Measurements from ENCODE around the gene NFKBIE.

The NFKBIE gene

DNA sequence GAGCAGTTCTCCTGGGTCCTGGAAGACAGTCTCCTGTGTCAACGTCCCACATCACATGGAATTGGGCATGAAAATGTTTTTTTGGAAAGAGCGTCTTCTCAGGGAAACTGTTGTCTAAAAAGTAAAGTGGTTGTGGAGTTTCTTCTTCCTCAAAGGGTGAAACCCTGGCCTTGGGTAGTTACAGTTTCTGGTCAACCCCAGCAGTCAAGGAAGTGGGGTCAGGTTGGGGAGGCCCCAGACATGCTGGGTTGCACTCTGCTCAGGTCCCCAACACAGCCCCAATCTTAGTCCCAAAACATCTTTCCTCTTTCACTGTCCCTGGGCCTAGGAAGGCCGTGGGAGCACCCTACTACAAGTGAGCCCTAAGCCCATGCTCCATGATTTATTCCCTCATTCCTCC is 996 bp upstream of the NFKBIE start:
- H3K9me3 ChIP-seq (ENCODE audit: insufficient read depth, low read depth, low read length) = no peaks in the 10 kb centered on the region
- no peak for TF ChIP-seq EZH2phosphoT487 (IDR thresholded peaks at IDR 0.05; ENCODE audit: borderline replicate concordance)
- TF ChIP-seq, protein P1, sequence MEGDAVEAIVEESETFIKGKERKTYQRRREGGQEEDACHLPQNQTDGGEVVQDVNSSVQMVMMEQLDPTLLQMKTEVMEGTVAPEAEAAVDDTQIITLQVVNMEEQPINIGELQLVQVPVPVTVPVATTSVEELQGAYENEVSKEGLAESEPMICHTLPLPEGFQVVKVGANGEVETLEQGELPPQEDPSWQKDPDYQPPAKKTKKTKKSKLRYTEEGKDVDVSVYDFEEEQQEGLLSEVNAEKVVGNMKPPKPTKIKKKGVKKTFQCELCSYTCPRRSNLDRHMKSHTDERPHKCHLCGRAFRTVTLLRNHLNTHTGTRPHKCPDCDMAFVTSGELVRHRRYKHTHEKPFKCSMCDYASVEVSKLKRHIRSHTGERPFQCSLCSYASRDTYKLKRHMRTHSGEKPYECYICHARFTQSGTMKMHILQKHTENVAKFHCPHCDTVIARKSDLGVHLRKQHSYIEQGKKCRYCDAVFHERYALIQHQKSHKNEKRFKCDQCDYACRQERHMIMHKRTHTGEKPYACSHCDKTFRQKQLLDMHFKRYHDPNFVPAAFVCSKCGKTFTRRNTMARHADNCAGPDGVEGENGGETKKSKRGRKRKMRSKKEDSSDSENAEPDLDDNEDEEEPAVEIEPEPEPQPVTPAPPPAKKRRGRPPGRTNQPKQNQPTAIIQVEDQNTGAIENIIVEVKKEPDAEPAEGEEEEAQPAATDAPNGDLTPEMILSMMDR (conservative IDR thresholded peaks at IDR 0.05; ENCODE audit: low read length) = no peak
- H2AFZ ChIP-seq (ENCODE audit: low read length) = no peak overlapping the region
- H3K4me2 ChIP-seq (ENCODE audit: low read depth, low read length, poor library complexity, severe bottlenecking) = no peak overlapping the region
- peaks cover 36% of the 10 kb centered on the region for H3K79me2 ChIP-seq (ENCODE audit: insufficient read depth, low read length)
- no peak overlapping the region for H3K9ac ChIP-seq (ENCODE audit: low read depth, low read length, poor library complexity, severe bottlenecking)
- no peaks in the 10 kb centered on the region for H3K9me2 ChIP-seq (replicated peaks; ENCODE audit: low read depth, low read length)
- H3K4me3 ChIP-seq (ENCODE audit: low read length, poor library complexity, severe bottlenecking) = no peak overlapping the region
- peaks cover 18% of the 10 kb centered on the region for H4K20me1 ChIP-seq (ENCODE audit: insufficient read depth, low read length, poor library complexity, severe bottlenecking)
- peaks cover 45% of the 10 kb centered on the region for H3K4me1 ChIP-seq (ENCODE audit: insufficient read depth, low read length, poor library complexity, severe bottlenecking)
- no peaks in the 10 kb centered on the region for H3F3A ChIP-seq (ENCODE audit: low read depth)
- H3K36me3 ChIP-seq (ENCODE audit: insufficient read depth, low read length) = no peaks in the 10 kb centered on the region
- no peaks in the 10 kb centered on the region for H3K27me3 ChIP-seq (ENCODE audit: insufficient read depth, low read length, poor library complexity, severe bottlenecking)

GRCh38 chr6:44265722-44266233 is 427 bp upstream of the NFKBIE start:
- H3K4me2 ChIP-seq (ENCODE audit: low read depth, low read length, poor library complexity, severe bottlenecking) = peak overlapping the region; percentile 93
- no peaks in the 10 kb centered on the region for H3K36me3 ChIP-seq (ENCODE audit: insufficient read depth, low read length)
- H3K79me2 ChIP-seq (ENCODE audit: insufficient read depth, low read length) = peaks cover 36% of the 10 kb centered on the region
- H3F3A ChIP-seq (ENCODE audit: low read depth) = no peaks in the 10 kb centered on the region
- 0 out of 2 replicates have a peak overlapping the region, but pooled peaks have one; percentile 85 for H2AFZ ChIP-seq (ENCODE audit: low read length)
- no peak for TF ChIP-seq EZH2phosphoT487 (IDR thresholded peaks at IDR 0.05; ENCODE audit: borderline replicate concordance)
- TF ChIP-seq, protein P1 (conservative IDR thresholded peaks at IDR 0.05; ENCODE audit: low read length) = no peak
- H3K27me3 ChIP-seq (ENCODE audit: insufficient read depth, low read length, poor library complexity, severe bottlenecking) = no peaks in the 10 kb centered on the region
- no peaks in the 10 kb centered on the region for H3K9me2 ChIP-seq (replicated peaks; ENCODE audit: low read depth, low read length)
- no peaks in the 10 kb centered on the region for H3K9me3 ChIP-seq (ENCODE audit: insufficient read depth, low read depth, low read length)
- peak overlapping the region; percentile 85 for H3K4me3 ChIP-seq (ENCODE audit: low read length, poor library complexity, severe bottlenecking)
- no peak overlapping the region for H3K9ac ChIP-seq (ENCODE audit: low read depth, low read length, poor library complexity, severe bottlenecking)
- H3K4me1 ChIP-seq (ENCODE audit: insufficient read depth, low read length, poor library complexity, severe bottlenecking) = peaks cover 45% of the 10 kb centered on the region
- H4K20me1 ChIP-seq (ENCODE audit: insufficient read depth, low read length, poor library complexity, severe bottlenecking) = peaks cover 18% of the 10 kb centered on the region

GRCh38 chr6:44264154-44265006 is 971 bp downstream of the NFKBIE start:
- peak overlapping the region; percentile 85 for H3K4me3 ChIP-seq (ENCODE audit: low read length, poor library complexity, severe bottlenecking)
- H2AFZ ChIP-seq (ENCODE audit: low read length) = peak overlapping the region; percentile 85; the same call in 1 of the 2 replicates
- no peaks in the 10 kb centered on the region for H3K27me3 ChIP-seq (ENCODE audit: insufficient read depth, low read length, poor library complexity, severe bottlenecking)
- peaks cover 44% of the 10 kb centered on the region for H3K4me1 ChIP-seq (ENCODE audit: insufficient read depth, low read length, poor library complexity, severe bottlenecking)
- no peaks in the 10 kb centered on the region for H3K9me3 ChIP-seq (ENCODE audit: insufficient read depth, low read depth, low read length)
- no peaks in the 10 kb centered on the region for H3K9me2 ChIP-seq (replicated peaks; ENCODE audit: low read depth, low read length)
- no peaks in the 10 kb centered on the region for H3F3A ChIP-seq (ENCODE audit: low read depth)
- TF ChIP-seq, protein P1 (conservative IDR thresholded peaks at IDR 0.05; ENCODE audit: low read length) = no peak
- TF ChIP-seq EZH2phosphoT487 (IDR thresholded peaks at IDR 0.05; ENCODE audit: borderline replicate concordance) = no peak
- peak overlapping the region; percentile 93 for H3K4me2 ChIP-seq (ENCODE audit: low read depth, low read length, poor library complexity, severe bottlenecking)
- H3K36me3 ChIP-seq (ENCODE audit: insufficient read depth, low read length) = no peaks in the 10 kb centered on the region; the same call in 1 of the 2 replicates
- peaks cover 36% of the 10 kb centered on the region for H3K79me2 ChIP-seq (ENCODE audit: insufficient read depth, low read length)
- H4K20me1 ChIP-seq (ENCODE audit: insufficient read depth, low read length, poor library complexity, severe bottlenecking) = peaks cover 18% of the 10 kb centered on the region
- peak overlapping the region; percentile 82 for H3K9ac ChIP-seq (ENCODE audit: low read depth, low read length, poor library complexity, severe bottlenecking)
